Subcutaneous adipose tissue (tissue), 4 donors: ENCODE measurements around the gene TMEM143. TPM values are rescaled to one million over a fixed set of nuclear protein-coding genes. Genes with fewer than 3 reads are reported as not detected.

Source experiments
- total RNA-seq, 4 donors: library from RNA; depleted of rRNA; stranded (reverse); fragments of >200 nt; gene quantifications; one replicate each; pipeline ENCODE4 v1.1.0, GENCODE V29; 2016
- TF ChIP-seq, protein P1 (sequence below): fragments of 450-650 bp; IDR thresholded peaks from one replicate; pipeline ENCODE4 v1.5.1; 2016; ENCODE audit warnings: low read depth, mild to moderate bottlenecking, control low read depth, antibody characterized with exemption, moderate library complexity

The TMEM143 gene
- total RNA-seq, 4 donors from 2014 or later: 4.8 to 16.0 (median 7.0) TPM

DNA sequence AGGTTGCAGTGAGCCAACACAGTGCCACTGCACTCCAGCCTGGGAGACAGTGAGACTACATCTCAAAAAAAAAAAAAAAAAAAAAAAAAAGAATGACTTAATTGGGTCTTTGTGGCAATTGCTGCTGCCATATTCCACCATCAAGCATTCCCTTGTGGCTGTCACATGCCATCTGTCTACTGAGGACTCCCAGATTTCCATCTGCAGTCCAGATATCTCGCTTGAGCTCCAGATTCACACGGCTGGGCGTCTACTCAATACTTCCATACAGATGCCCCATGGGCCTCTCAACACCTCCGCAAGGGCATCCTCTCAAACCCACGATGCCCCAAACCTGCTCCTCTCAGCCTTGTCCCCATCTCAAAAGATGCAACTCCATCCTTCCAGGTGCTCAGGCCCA, 12.9 kb downstream of the TMEM143 start:
- TF ChIP-seq, protein P1, sequence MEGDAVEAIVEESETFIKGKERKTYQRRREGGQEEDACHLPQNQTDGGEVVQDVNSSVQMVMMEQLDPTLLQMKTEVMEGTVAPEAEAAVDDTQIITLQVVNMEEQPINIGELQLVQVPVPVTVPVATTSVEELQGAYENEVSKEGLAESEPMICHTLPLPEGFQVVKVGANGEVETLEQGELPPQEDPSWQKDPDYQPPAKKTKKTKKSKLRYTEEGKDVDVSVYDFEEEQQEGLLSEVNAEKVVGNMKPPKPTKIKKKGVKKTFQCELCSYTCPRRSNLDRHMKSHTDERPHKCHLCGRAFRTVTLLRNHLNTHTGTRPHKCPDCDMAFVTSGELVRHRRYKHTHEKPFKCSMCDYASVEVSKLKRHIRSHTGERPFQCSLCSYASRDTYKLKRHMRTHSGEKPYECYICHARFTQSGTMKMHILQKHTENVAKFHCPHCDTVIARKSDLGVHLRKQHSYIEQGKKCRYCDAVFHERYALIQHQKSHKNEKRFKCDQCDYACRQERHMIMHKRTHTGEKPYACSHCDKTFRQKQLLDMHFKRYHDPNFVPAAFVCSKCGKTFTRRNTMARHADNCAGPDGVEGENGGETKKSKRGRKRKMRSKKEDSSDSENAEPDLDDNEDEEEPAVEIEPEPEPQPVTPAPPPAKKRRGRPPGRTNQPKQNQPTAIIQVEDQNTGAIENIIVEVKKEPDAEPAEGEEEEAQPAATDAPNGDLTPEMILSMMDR: no peak

DNA sequence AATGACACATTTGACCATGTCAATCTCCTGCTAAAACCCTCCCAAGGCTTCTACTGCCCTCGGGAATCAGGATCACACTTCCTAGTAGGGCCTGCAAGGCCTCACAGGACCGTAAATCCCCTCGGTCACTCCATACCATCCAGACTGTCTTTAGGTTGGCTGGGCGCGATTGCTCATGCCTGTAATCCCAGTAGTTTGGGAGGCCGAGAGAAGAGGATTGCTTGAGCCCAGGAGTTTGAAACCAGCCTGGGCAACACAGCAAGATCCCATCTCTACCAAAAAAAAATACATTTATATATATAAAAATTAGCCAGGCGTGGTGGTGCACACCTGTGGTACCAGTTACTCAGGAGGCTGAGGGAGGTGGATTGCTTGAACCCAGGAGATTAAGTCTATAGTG, 15.0 kb downstream of the TMEM143 start:
- TF ChIP-seq, protein P1: no peak

DNA sequence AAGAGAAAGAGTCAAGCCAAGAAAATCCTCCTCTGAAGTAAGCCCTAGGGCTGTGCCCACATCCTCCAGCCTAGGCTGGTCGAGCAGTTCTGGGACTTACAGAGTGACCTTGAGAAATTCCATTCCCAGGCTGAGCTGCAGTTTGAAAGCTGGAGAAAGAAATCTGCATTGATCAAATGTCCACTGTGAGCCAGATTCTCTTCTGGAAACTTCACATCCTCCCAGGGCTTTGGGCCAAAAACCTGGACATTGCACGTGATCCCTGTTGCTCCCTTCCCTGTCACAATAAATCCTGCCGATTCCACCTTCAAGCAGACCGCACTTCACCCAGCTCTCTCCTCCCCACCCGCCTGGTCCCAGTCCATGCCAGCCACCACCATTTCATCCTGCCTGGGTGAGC, 15.7 kb downstream of the TMEM143 start:
- TF ChIP-seq, protein P1: no peak

DNA sequence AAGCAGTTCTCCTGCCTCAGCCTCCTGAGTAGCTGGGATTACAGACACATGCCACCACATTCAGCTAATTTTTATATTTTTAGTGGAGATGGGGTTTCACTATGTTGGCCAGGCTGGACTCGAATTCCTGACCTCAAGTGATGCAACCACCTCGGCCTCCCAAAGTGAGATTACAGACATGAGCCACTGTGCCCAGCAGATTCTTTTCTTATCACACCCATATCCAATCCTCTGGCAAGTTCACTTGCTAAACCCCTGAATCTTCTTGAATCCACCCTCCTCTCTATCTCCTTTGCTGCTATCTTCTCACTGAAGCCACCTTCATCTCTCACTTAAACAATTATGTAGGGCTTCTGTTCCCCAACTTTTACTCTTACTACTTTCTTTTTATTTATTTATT, 17.5 kb downstream of the TMEM143 start:
- TF ChIP-seq, protein P1: no peak

DNA sequence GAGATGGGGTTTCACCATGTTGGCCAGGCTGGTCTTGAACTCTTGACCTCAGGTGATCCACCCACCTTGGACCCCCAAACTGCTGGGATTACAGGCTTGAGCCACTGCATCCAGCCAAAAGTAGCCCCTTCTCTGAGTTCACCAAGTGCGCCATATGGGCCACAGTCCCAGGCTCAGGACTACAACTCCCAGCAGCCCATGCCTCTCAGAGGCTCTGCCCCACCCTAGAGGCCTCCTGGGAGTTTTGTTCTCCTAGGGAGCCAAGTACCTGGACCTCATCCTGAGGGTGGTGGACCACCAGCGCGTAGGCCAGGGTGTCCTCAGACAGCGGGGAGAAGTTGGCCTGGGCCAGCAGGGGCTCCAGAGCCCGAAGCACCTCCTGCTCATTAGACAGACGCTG, 18.8 kb downstream of the TMEM143 start:
- TF ChIP-seq, protein P1: no peak

DNA sequence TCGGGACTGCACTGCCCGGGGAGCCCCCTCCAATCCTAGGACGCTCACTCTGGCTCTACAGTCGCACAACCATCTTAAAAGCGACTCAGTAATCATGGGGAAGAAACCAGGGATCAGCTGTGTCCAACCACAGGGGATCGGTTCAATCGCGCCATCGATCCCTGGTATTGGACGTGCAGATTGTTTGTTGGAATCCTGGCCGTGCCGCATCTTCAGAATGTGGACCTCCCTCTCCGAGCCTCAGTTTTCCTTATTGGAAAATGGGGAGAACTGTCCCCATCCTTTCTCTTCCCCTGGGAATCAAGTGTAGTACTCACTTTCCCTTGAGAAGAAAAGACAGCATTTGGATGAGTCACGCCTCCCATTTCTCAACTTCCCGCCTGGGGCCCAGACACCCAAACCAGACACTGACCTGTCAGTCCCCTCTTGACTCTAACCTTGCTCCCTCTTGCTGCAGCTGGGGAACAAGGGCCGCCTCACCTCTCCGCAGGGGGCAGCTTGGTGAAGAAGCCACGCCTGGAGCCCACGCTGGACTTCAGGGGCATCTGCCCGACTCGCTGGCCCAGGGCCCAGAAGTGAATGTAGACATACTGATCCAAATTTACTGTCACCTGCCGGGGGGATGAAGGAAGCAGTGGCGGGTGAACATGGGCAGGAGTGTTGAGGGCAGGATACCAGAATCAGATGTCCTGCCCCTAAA, 20.7 kb downstream of the TMEM143 start:
- TF ChIP-seq, protein P1: no peak

DNA sequence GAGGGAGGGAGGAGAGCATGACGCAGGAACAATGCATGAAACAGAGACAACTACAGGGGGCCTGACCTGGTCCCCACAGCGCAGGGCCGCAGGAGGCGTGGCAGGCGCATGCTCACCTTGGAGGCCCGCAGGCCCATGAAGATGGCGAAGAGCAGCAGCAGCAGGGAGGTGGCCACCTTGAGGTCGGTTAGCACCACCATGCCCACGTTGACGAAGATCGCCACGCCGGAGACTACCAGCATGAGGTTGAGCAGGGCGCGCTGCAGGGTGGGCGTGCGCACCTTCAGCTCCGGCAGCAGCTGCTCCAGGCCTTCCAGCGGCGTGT, 21.4 kb downstream of the TMEM143 start:
- TF ChIP-seq, protein P1: no peak
